ENCODE data around the gene KLHL29. TPM values are rescaled to one million over a fixed set of nuclear protein-coding genes. Genes with fewer than 3 reads are reported as not detected.

KLHL29 gene
- total RNA-seq, 1 experiment from 2014 or later, result 16.7 TPM

DNA sequence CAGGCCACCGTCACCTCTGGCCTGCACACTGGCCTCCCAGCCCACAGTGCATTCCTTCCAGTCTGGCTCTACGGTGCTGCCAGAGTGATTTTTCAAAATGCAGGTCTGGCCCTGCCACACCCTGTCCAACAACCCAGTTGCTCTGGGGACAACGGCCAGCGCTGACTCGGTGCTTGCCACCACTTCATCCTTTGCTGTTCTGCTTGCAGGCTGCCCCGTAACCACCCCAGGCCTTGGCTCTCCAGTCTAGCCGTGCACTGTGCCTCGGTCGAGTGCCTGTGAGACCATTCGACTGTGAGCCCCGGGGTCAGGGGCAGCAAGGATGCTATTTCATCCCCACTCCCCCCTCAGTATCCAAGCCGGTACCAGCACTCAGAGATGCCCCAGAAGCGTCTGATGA is 262.6 kb downstream of the KLHL29 start:
- no peak overlapping the region for H3K4me3 ChIP-seq (replicated peaks in 1 of 2; ENCODE audit: low read depth in 1 of 2, low read length in 2 of 2)
- no peaks in the 10 kb centered on the region for H3K27me3 ChIP-seq (ENCODE audit: insufficient read depth, low read length)
- ChIA-PET CTCF (no interaction called here), RAD21 (ENCODE audit: low non-redundant PET in 1 of 2, low total read pairs in 2 of 2, uncharacterized antibody in 2 of 2, unreplicated experiment in 2 of 2) (no interaction called here), POLR2A (no interaction called here)
- peaks cover 0 to 10% of the 10 kb centered on the region in 2 experiments; a peak in 1 of 4 replicates for H3K4me1 ChIP-seq (ENCODE audit: control insufficient read depth in 1 of 2, insufficient read depth in 2 of 2, low read length in 2 of 2)
- TF ChIP-seq EZH2 (IDR thresholded peaks at IDR 0.05) (no peak), ZFX (IDR thresholded peaks at IDR 0.05) (no peak), SRF (IDR thresholded peaks at IDR 0.05; ENCODE audit: low read depth) (no peak)
- no peaks in the 10 kb centered on the region for H4K20me1 ChIP-seq (ENCODE audit: insufficient read depth)
- no peaks in the 10 kb centered on the region for H3K36me3 ChIP-seq (ENCODE audit: control insufficient read depth in 1 of 2, insufficient read depth in 2 of 2, low read length in 2 of 2)
- no peaks in the 10 kb centered on the region for H3K9me3 ChIP-seq (ENCODE audit: control insufficient read depth in 1 of 2, insufficient read depth in 1 of 2, low read depth in 1 of 2, low read length in 2 of 2)
- H3K9ac ChIP-seq (ENCODE audit: low read length), result no peak overlapping the region
- H2AFZ ChIP-seq (ENCODE audit: low read depth, low read length, poor library complexity, severe bottlenecking), result no peak overlapping the region
- ATAC-seq (no peak), DNase-seq (ENCODE audit: low read depth, low spot score) (no peak)
- no TSS peak for BruUV-seq (replicated peaks)
- no peaks in the 10 kb centered on the region for H3K79me2 ChIP-seq (ENCODE audit: insufficient read depth, low read length)
- H3K27ac ChIP-seq (ENCODE audit: low read depth, low read length), result no peak overlapping the region
- H3K9me2 ChIP-seq (ENCODE audit: insufficient read depth), result no peaks in the 10 kb centered on the region
- intact Hi-C loops (cut with micrococcal nuclease), result no loop called here
- H3K4me2 ChIP-seq (ENCODE audit: low read length), result no peak overlapping the region

DNA sequence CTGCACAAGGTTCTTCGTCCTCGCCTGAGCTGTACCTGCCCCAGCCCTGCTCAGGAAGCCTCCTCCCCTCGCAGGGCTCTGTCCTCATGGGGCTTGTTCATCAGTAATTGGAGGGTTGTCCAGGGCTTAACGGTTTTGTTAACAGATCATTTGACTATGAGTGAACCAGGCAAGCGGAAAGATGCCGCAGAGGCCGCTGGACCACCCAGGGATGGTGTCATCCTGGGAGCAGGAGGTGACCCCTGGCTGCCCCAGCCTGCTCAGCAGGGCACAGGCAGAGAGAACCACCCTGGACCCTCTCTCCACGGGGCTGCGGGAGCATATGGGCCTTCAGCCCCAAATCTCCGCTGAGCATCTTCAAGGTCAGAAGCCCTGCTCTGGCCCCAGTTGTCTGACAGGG is 264.3 kb downstream of the KLHL29 start:
- ATAC-seq, result no peak
- Histone ChIP-seq H3K4me3 (replicated peaks in 1 of 2; ENCODE audit: low read depth in 1 of 2, low read length in 2 of 2) (no peak overlapping the region), H3K27me3 (ENCODE audit: insufficient read depth, low read length) (no peaks in the 10 kb centered on the region), H3K9me2 (ENCODE audit: insufficient read depth) (no peaks in the 10 kb centered on the region), H4K20me1 (ENCODE audit: insufficient read depth) (no peaks in the 10 kb centered on the region), H2AFZ (ENCODE audit: low read depth, low read length, poor library complexity, severe bottlenecking) (no peak overlapping the region), H3K79me2 (ENCODE audit: insufficient read depth, low read length) (no peaks in the 10 kb centered on the region), H3K4me1 (ENCODE audit: control insufficient read depth in 1 of 2, insufficient read depth in 2 of 2, low read length in 2 of 2) (peaks cover 0 to 10% of the 10 kb centered on the region in 2 experiments; a peak in 1 of 4 replicates), H3K36me3 (ENCODE audit: control insufficient read depth in 1 of 2, insufficient read depth in 2 of 2, low read length in 2 of 2) (no peaks in the 10 kb centered on the region), H3K9ac (ENCODE audit: low read length) (no peak overlapping the region), H3K9me3 (ENCODE audit: control insufficient read depth in 1 of 2, insufficient read depth in 1 of 2, low read depth in 1 of 2, low read length in 2 of 2) (no peaks in the 10 kb centered on the region), H3K4me2 (ENCODE audit: low read length) (no peak overlapping the region), H3K27ac (ENCODE audit: low read depth, low read length) (no peak overlapping the region)
- no peak for DNase-seq (ENCODE audit: low read depth, low spot score)
- POLR2A ChIA-PET, result no interaction called here
- no TSS peak for BruUV-seq (replicated peaks)
- intact Hi-C loops (cut with micrococcal nuclease), result no loop called here
- no peak for TF ChIP-seq EGR1 (IDR thresholded peaks at IDR 0.05; ENCODE audit: low read depth)
- RAD21 ChIA-PET (ENCODE audit: low non-redundant PET in 1 of 2, low total read pairs in 2 of 2, uncharacterized antibody in 2 of 2, unreplicated experiment in 2 of 2), result no interaction called here
- CTCF ChIA-PET, result no interaction called here

DNA sequence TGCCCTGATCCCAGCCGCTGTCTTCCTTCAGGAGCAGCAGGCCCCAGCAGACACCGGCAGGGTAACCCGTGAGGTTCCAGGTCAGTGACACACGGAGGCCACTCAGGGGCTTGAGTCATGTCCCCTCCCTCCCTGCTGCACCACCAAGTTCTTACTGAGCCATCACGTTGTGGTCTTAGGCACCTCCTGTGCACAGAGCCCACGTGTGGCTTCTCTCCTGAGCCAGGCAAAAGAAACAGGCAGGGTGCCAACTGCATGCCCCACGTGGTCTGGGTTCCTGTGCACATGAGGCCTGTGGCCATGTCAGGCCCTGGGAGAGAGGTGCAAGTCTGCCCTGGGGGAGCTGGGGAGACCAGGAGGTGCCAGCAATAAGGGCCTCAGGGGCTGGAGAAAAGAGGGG is 264.8 kb downstream of the KLHL29 start:
- no peaks in the 10 kb centered on the region for H4K20me1 ChIP-seq (ENCODE audit: insufficient read depth)
- no peak for ATAC-seq
- peaks cover 0 to 10% of the 10 kb centered on the region in 2 experiments; a peak in 1 of 4 replicates for H3K4me1 ChIP-seq (ENCODE audit: control insufficient read depth in 1 of 2, insufficient read depth in 2 of 2, low read length in 2 of 2)
- ChIA-PET RAD21 (ENCODE audit: low non-redundant PET in 1 of 2, low total read pairs in 2 of 2, uncharacterized antibody in 2 of 2, unreplicated experiment in 2 of 2) (no interaction called here), POLR2A (no interaction called here), CTCF (no interaction called here)
- H3K9ac ChIP-seq (ENCODE audit: low read length), result no peak overlapping the region
- no peak for DNase-seq (ENCODE audit: low read depth, low spot score)
- no peaks in the 10 kb centered on the region for H3K79me2 ChIP-seq (ENCODE audit: insufficient read depth, low read length)
- no peak for TF ChIP-seq CBX3 (IDR thresholded peaks at IDR 0.05; ENCODE audit: low read depth)
- H3K27ac ChIP-seq (ENCODE audit: low read depth, low read length), result no peak overlapping the region
- no peak overlapping the region for H2AFZ ChIP-seq (ENCODE audit: low read depth, low read length, poor library complexity, severe bottlenecking)
- no peak overlapping the region for H3K4me3 ChIP-seq (replicated peaks in 1 of 2; ENCODE audit: low read depth in 1 of 2, low read length in 2 of 2)
- no peaks in the 10 kb centered on the region for H3K27me3 ChIP-seq (ENCODE audit: insufficient read depth, low read length)
- intact Hi-C loops (cut with micrococcal nuclease), result no loop called here
- no peak overlapping the region for H3K4me2 ChIP-seq (ENCODE audit: low read length)
- no peaks in the 10 kb centered on the region for H3K36me3 ChIP-seq (ENCODE audit: control insufficient read depth in 1 of 2, insufficient read depth in 2 of 2, low read length in 2 of 2)
- no peaks in the 10 kb centered on the region for H3K9me3 ChIP-seq (ENCODE audit: control insufficient read depth in 1 of 2, insufficient read depth in 1 of 2, low read depth in 1 of 2, low read length in 2 of 2)
- no TSS peak for BruUV-seq (replicated peaks)
- no peaks in the 10 kb centered on the region for H3K9me2 ChIP-seq (ENCODE audit: insufficient read depth)
